NCI-H2227 (cell line): Measurements from ENCODE around the gene TSC2.
"Not testable (repeated sequence)": the region's sequence is repeated elsewhere in the genome, so short reads cannot be mapped to it uniquely, and the experiment has no call there.

Experiments used
- DNase-seq: peaks from one replicate; lab custom pipeline; 2025; ENCODE audit not compliant: unreplicated experiment; lab: John Stamatoyannopoulos, UW

TSC2 gene

GRCh38 chr16:2117960-2118722, 70.4 kb downstream of the TSC2 start:
- DNase-seq = not testable (repeated sequence)

GRCh38 chr16:2121325-2121724, 73.5 kb downstream of the TSC2 start:
- peak; percentile 61 for DNase-seq

GRCh38 chr16:2121853-2122252, 74.1 kb downstream of the TSC2 start:
- DNase-seq = peak; percentile 34

GRCh38 chr16:2122429-2122828, 74.6 kb downstream of the TSC2 start:
- no peak for DNase-seq

- DNase-seq = not testable (repeated sequence)
Observed at GRCh38 chr16:2122934-2123683, 75.3 kb downstream of the TSC2 start.

GRCh38 chr16:2123706-2124376, 76.1 kb downstream of the TSC2 start:
- DNase-seq = not testable (repeated sequence)

GRCh38 chr16:2124377-2124693, 76.5 kb downstream of the TSC2 start:
- DNase-seq = not testable (repeated sequence)

- DNase-seq = peak; percentile 38
Observed at GRCh38 chr16:2124694-2125444, 77.1 kb downstream of the TSC2 start.

GRCh38 chr16:2125609-2126008, 77.8 kb downstream of the TSC2 start:
- DNase-seq = not testable (repeated sequence)

GRCh38 chr16:2126161-2126743, 78.5 kb downstream of the TSC2 start:
- not testable (repeated sequence) for DNase-seq

- not testable (repeated sequence) for DNase-seq
Observed at GRCh38 chr16:2126928-2127556, 79.3 kb downstream of the TSC2 start.

- peak; percentile 47 for DNase-seq
Observed at GRCh38 chr16:2127630-2128280, 80.0 kb downstream of the TSC2 start.

- DNase-seq = not testable (repeated sequence)
Observed at GRCh38 chr16:2129251-2129650, 81.5 kb downstream of the TSC2 start.

GRCh38 chr16:2129890-2130447, 82.2 kb downstream of the TSC2 start:
- not testable (repeated sequence) for DNase-seq

- not testable (repeated sequence) for DNase-seq
Observed at GRCh38 chr16:2133797-2134196, 86.0 kb downstream of the TSC2 start.

- DNase-seq = peak; percentile 28
Observed at GRCh38 chr16:2135071-2135470, 87.3 kb downstream of the TSC2 start.

GRCh38 chr16:2135770-2136490, 88.1 kb downstream of the TSC2 start, which contains the start of gene PKD1:
TSS of gene PKD1 (minus strand) at chr16:2135898. CDS start at chr16:2135689, 209 bp downstream.
- peak; percentile 94 for DNase-seq
